BE2C (cell line): ENCODE measurements around the gene IGSF21.
A peak's percentile ranks its signal among the peaks of the same experiment; 100 is the strongest.

Source experiments
- DNase-seq: peaks from one replicate; pipeline ENCODE4 v3.0.0-alpha.2; 2020
- H3K27me3 ChIP-seq: fragments of 250-450 bp; sonication (Bioruptor Pico); 2 replicates; pipeline ENCODE4 v1.5.1; 2020; ENCODE audit warnings: mild to moderate bottlenecking
- H3K36me3 ChIP-seq: fragments of 250-450 bp; sonication (Bioruptor Pico); 2 replicates; pipeline ENCODE4 v1.5.1; 2020; ENCODE audit warnings: mild to moderate bottlenecking
- H3K4me1 ChIP-seq: fragments of 250-450 bp; sonication (Bioruptor Pico); 2 replicates; pipeline ENCODE4 v1.5.1; 2020
- H3K4me3 ChIP-seq: 2 replicates; pipeline ENCODE4 v1.5.1; 2011; ENCODE audit warnings: low read depth, low read length
- H3K9me3 ChIP-seq: fragments of 250-450 bp; sonication (Bioruptor Pico); 2 replicates; pipeline ENCODE4 v1.5.1; 2020
- CTCF ChIP-seq: IDR thresholded peaks from 2 replicates; pipeline ENCODE4 v1.5.1; 2012; ENCODE audit warnings: mild to moderate bottlenecking, low read depth, low read length

Gene IGSF21

GRCh38 chr1:18188820-18189517 is 81.4 kb downstream of the IGSF21 start:
- peaks cover 2% of the 10 kb centered on the region; the same call in 1 of the 2 replicates for H3K4me1 ChIP-seq
- no peaks in the 10 kb centered on the region for H3K9me3 ChIP-seq
- H3K4me3 ChIP-seq = no peak overlapping the region
- H3K27me3 ChIP-seq = no peaks in the 10 kb centered on the region
- DNase-seq = no peak
- H3K36me3 ChIP-seq = no peaks in the 10 kb centered on the region
- TF ChIP-seq CTCF = no peak

- Histone ChIP-seq H3K4me1 (peaks cover 2% of the 10 kb centered on the region; the same call in 1 of the 2 replicates), H3K36me3 (no peaks in the 10 kb centered on the region), H3K4me3 (no peak overlapping the region), H3K9me3 (no peaks in the 10 kb centered on the region), H3K27me3 (no peaks in the 10 kb centered on the region)
- no peak for TF ChIP-seq CTCF
- peak; percentile 44 for DNase-seq
These were observed 83.0 kb downstream of the IGSF21 start for GRCh38 chr1:18190598-18190997.

DNA sequence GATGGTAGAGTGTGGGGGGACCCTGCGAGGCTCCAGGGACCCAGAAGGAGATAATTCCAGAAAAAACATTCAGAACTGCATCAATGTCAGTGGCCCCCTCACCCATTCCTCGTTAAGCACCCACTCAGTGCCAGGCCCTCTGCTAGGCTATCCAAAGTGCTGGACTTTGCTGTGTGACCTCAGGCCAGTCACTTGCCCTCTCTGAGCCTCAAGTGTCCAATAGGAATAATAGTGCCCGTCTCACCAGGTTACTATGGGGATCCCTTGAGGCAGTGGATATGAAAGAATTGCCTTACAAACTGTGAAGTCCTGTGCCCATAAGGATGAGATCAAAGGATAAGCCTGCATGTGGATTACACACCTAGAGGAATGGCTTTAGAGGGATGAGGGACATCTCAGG is 83.4 kb downstream of the IGSF21 start:
- no peak for DNase-seq
- Histone ChIP-seq H3K27me3 (no peaks in the 10 kb centered on the region), H3K36me3 (no peaks in the 10 kb centered on the region), H3K4me1 (peaks cover 2% of the 10 kb centered on the region; the same call in 1 of the 2 replicates), H3K9me3 (no peaks in the 10 kb centered on the region), H3K4me3 (no peak overlapping the region)
- TF ChIP-seq CTCF = no peak

- no peak for DNase-seq
- Histone ChIP-seq H3K9me3 (no peaks in the 10 kb centered on the region), H3K36me3 (no peaks in the 10 kb centered on the region), H3K4me3 (no peak overlapping the region), H3K4me1 (peaks cover 2% of the 10 kb centered on the region; the same call in 1 of the 2 replicates), H3K27me3 (no peaks in the 10 kb centered on the region)
- no peak for TF ChIP-seq CTCF
These were observed 84.0 kb downstream of the IGSF21 start for GRCh38 chr1:18191481-18192155.

- no peak for TF ChIP-seq CTCF
- H3K4me1 ChIP-seq = peaks cover 2% of the 10 kb centered on the region; the same call in 1 of the 2 replicates
- H3K36me3 ChIP-seq = no peaks in the 10 kb centered on the region
- no peak overlapping the region for H3K4me3 ChIP-seq
- no peak for DNase-seq
- no peaks in the 10 kb centered on the region for H3K27me3 ChIP-seq
- no peaks in the 10 kb centered on the region for H3K9me3 ChIP-seq
These were observed 84.6 kb downstream of the IGSF21 start for GRCh38 chr1:18192182-18192581.

- no peaks in the 10 kb centered on the region for H3K36me3 ChIP-seq
- TF ChIP-seq CTCF = no peak
- H3K4me3 ChIP-seq = no peak overlapping the region
- no peaks in the 10 kb centered on the region for H3K9me3 ChIP-seq
- no peak for DNase-seq
- H3K4me1 ChIP-seq = peaks cover 2% of the 10 kb centered on the region; the same call in 1 of the 2 replicates
- no peaks in the 10 kb centered on the region for H3K27me3 ChIP-seq
These were observed 85.4 kb downstream of the IGSF21 start for GRCh38 chr1:18192974-18193373.
